ENCODE results near the gene CLBA1. TPM values are rescaled to one million over a fixed set of nuclear protein-coding genes. Genes with fewer than 3 reads are reported as not detected.
"Not testable (repeated sequence)": the region's sequence is repeated elsewhere in the genome, so short reads cannot be mapped to it uniquely, and the experiment has no call there.

Gene CLBA1
- total and polyA plus RNA-seq, 8 donors = 4.7 to 32.5 (median 7.2) TPM

DNA sequence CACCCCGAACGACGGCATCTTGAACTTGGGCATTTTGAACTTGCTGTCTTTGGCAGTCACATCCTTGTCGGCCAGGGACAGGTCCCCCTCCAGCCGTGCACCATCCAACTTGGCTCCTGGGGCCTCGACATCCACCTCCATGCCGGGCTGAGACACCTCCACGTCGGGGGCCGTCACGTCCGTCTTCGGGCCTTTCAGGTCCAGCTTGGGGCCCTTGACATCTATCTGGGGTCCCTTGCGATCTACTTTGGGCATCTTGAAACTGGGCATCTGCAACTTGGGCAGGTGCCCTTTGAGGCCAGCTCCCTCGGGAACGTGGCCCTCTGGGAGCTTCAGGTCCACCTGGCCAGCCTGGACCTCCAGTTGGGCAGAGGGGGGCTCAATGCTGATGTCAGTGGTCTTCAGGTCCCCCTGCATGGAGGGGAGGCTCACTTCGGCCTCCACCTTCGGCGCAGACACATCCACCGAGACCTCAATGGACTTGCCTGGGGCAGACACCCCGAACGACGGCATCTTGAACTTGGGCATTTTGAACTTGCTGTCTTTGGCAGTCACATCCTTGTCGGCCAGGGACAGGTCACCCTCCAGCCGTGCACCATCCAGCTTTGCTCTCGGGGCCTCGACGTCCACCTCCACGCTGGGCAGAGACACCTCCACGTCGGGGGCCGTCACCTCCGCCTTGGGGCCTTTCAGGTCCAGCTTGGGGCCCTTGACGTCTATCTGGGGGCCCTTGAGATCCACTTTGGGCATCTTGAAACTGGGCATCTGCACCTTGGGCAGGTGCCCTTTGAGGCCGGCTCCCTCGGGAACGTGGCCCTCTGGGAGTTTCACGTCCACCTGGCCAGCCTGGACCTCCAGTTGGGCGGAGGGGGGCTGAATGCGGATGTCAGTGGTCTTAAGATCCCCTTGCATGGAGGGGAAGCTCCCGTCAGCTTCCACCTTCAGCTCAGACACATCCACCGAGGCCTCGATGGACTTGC lies 39.3 kb upstream of the CLBA1 start:
- H3K27ac ChIP-seq; H3K9me3 ChIP-seq; H3K36me3 ChIP-seq; H3K4me1 ChIP-seq; H3K27me3 ChIP-seq; FAIRE-seq; ATAC-seq; H3K4me3 ChIP-seq; intact Hi-C loops (cut with DNase I): not testable (repeated sequence)
- peak in 2 of 6 donors; percentile 8 to 40 for DNase-seq
- 84 to 90% methylated on average over 39 to 42 of the region's 43 CpGs for WGBS, 2 donors

DNA sequence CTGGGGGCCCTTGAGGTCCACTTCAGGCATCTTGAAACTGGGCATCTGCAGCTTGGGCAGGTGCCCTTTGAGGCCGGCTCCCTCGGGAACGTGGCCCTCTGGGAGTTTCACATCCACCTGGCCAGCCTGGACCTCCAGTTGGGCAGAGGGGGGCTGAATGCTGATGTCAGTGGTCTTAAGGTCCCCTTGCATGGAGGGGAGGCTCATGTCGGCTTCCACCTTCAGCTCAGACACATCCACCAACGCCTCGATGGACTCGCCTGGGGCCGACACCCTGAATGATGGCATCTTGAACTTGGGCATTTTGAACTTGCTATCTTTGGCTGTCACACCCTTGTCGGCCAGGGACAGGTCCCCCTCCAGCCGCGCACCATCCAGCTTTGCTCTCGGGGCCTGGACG lies 38.4 kb upstream of the CLBA1 start:
- ATAC-seq = not testable (repeated sequence)

DNA sequence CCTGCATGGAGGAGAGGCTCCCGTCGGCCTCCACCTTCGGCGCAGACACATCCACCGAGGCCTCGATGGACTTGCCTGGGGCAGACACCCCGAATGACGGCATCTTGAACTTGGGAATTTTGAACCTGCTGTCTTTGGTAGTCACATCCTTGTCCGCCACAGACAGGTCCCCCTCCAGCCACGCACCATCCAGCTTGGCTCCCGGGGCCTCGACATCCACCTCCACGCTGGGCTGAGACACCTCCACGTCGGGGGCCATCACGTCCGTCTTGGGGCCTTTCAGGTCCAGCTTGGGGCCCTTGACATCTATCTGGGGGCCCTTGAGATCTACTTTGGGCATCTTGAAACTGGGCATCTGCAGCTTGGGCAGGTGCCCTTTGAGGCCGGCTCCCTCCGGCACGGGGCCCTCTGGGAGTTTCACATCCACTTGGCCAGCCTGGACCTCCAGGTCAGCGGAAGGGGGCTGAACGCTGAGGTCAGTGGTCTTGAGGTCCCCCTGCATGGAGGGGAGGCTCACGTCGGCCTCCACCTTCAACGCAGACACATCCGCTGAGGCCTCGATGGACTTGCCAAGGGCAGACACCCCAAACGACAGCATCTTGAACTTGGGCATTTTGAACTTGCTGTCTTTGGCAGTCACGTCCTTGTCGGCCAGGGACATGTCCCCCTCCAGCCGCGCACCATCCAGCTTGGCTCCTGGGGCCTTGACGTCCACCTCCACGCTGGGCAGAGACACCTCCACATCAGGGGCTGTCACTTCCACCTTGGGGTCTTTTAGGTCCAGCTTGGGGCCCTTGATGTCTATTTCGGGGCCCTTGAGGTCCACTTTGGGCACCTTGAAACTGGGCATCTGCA lies 37.5 kb upstream of the CLBA1 start:
- H3K4me1 ChIP-seq; intact Hi-C loops (cut with DNase I); H3K27me3 ChIP-seq; FAIRE-seq; H3K9me3 ChIP-seq; H3K36me3 ChIP-seq; ATAC-seq; H3K4me3 ChIP-seq; H3K27ac ChIP-seq: not testable (repeated sequence)
- 88 to 90% methylated on average over 34 to 35 of the region's 35 CpGs for WGBS, 2 donors
- peak in 2 of 6 donors; percentile 6 to 46 for DNase-seq

More for the DNA sequence above, 38.4 kb upstream of the CLBA1 start:
- H3K9me3 ChIP-seq; FAIRE-seq; H3K4me3 ChIP-seq; intact Hi-C loops (cut with DNase I); H3K4me1 ChIP-seq; H3K27ac ChIP-seq; H3K36me3 ChIP-seq; H3K27me3 ChIP-seq: not testable (repeated sequence)
- peak in 1 of 6 donors; percentile 40 for DNase-seq
- 84 to 89% methylated on average over 13 of the region's 13 CpGs for WGBS, 2 donors

DNA sequence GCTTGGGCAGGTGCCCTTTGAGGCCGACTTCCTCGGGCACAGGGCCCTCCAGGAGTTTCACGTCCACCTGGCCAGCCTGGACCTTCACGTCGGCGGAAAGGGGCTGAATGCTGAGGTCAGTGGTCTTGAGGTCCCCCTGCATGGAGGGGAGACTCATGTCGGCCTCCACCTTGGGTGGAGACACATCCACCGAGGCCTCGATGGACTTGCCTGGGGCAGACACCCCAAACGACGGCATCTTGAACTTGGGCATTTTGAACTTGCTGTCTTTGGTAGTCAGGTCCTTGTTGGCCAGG lies 36.9 kb upstream of the CLBA1 start:
- ATAC-seq (no peak), FAIRE-seq (no peak), DNase-seq (no peak)
- 74 to 94% methylated on average over 8 to 9 of the region's 11 CpGs for WGBS, 2 donors
- Histone ChIP-seq H3K9me3 (no peaks in the 10 kb centered on the region), H3K4me3 (no peak overlapping the region), H3K27me3 (no peaks in the 10 kb centered on the region), H3K36me3 (no peaks in the 10 kb centered on the region), H3K27ac (no peak overlapping the region), H3K4me1 (no peaks in the 10 kb centered on the region)
- TF ChIP-seq, protein P1, sequence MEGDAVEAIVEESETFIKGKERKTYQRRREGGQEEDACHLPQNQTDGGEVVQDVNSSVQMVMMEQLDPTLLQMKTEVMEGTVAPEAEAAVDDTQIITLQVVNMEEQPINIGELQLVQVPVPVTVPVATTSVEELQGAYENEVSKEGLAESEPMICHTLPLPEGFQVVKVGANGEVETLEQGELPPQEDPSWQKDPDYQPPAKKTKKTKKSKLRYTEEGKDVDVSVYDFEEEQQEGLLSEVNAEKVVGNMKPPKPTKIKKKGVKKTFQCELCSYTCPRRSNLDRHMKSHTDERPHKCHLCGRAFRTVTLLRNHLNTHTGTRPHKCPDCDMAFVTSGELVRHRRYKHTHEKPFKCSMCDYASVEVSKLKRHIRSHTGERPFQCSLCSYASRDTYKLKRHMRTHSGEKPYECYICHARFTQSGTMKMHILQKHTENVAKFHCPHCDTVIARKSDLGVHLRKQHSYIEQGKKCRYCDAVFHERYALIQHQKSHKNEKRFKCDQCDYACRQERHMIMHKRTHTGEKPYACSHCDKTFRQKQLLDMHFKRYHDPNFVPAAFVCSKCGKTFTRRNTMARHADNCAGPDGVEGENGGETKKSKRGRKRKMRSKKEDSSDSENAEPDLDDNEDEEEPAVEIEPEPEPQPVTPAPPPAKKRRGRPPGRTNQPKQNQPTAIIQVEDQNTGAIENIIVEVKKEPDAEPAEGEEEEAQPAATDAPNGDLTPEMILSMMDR (IDR thresholded peaks at IDR 0.05) = no peak
- intact Hi-C loops (cut with DNase I) = no loop called here

DNA sequence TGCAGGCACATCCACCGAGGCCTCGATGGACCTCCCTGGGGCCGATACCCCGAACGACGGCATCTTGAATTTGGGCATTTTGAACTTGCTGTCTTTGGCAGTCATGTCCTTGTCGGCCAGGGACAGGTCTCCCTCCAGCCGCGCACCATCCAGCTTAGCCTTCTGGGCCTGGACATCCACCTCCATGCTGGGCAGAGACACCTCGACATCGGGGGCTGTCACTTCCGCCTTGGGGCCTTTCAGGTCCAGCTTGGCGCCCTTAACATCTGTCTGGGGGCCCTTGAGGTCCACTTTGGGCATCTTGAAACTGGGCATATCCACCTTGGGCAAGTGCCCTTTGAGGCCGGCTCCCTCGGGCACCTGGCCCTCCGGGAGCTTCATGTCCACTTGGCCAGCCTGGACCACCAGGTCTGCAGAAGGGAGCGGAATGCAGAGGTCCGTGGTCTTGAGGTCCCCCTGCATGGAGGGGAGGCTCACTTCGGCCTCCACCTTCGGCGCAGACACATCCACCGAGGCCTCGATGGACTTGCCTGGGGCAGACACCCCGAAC lies 36.1 kb upstream of the CLBA1 start:
- intact Hi-C loops (cut with DNase I); FAIRE-seq; H3K4me1 ChIP-seq; H3K36me3 ChIP-seq; H3K4me3 ChIP-seq; H3K27me3 ChIP-seq; ATAC-seq; H3K9me3 ChIP-seq; H3K27ac ChIP-seq: not testable (repeated sequence)
- WGBS, 2 donors = 89 to 92% methylated on average over 18 to 24 of the region's 24 CpGs
- peak in 1 of 6 donors; percentile 17 for DNase-seq

DNA sequence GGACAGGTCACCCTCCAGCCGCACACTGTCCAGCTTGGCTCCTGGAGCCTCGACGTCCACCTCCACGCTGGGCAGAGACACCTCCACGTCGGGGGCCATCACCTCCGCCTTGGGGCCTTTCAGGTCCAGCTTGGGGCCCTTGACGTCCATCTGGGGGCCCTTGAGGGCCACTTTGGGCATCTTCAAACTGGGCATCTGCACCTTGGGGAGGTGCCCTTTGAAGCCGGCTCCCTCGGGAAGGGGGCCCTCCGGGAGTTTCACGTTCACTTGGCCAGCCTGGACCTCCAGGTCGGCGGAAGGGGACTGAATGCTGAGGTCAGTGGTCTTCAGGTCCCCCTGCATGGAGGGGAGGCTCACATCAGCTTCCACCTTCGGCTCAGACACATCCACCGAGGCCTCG lies 35.6 kb upstream of the CLBA1 start:
- TF ChIP-seq, protein P1 (IDR thresholded peaks at IDR 0.05) = no peak
- DNase-seq (peak in 1 of 6 donors; percentile 7), ATAC-seq (no peak), FAIRE-seq (no peak)
- no peaks in the 10 kb centered on the region for H3K4me1 ChIP-seq
- H3K4me3 ChIP-seq = no peak overlapping the region
- H3K9me3 ChIP-seq = no peaks in the 10 kb centered on the region
- no peaks in the 10 kb centered on the region for H3K36me3 ChIP-seq
- H3K27ac ChIP-seq = no peak overlapping the region
- WGBS, 2 donors = 81 to 92% methylated on average over 15 to 17 of the region's 17 CpGs
- no peaks in the 10 kb centered on the region for H3K27me3 ChIP-seq
- intact Hi-C loops (cut with DNase I) = no loop called here

DNA sequence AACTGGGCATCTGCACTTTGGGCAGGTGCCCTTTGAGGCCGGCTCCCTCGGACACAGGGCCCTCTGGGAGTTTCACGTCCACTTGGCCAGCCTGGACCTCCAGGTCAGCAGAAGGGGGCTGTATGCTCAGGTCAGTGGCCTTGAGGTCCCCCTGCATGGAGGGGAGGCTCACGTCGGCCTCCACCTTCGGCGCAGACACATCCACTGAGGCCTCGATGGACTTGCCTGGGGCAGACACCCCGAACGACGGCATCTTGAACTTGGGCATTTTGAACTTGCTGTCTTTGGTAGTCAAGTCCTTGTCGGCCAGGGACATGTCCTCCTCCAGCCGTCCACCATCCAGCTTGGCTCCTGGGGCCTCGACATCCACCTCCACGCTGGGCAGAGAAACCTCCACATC lies 34.9 kb upstream of the CLBA1 start:
- FAIRE-seq; H3K4me1 ChIP-seq; H3K9me3 ChIP-seq; H3K36me3 ChIP-seq; H3K4me3 ChIP-seq; ATAC-seq; intact Hi-C loops (cut with DNase I); H3K27ac ChIP-seq; H3K27me3 ChIP-seq: not testable (repeated sequence)
- 80 to 90% methylated on average over 7 to 11 of the region's 15 CpGs for WGBS, 2 donors
- DNase-seq = peak in 1 of 6 donors; percentile 7

DNA sequence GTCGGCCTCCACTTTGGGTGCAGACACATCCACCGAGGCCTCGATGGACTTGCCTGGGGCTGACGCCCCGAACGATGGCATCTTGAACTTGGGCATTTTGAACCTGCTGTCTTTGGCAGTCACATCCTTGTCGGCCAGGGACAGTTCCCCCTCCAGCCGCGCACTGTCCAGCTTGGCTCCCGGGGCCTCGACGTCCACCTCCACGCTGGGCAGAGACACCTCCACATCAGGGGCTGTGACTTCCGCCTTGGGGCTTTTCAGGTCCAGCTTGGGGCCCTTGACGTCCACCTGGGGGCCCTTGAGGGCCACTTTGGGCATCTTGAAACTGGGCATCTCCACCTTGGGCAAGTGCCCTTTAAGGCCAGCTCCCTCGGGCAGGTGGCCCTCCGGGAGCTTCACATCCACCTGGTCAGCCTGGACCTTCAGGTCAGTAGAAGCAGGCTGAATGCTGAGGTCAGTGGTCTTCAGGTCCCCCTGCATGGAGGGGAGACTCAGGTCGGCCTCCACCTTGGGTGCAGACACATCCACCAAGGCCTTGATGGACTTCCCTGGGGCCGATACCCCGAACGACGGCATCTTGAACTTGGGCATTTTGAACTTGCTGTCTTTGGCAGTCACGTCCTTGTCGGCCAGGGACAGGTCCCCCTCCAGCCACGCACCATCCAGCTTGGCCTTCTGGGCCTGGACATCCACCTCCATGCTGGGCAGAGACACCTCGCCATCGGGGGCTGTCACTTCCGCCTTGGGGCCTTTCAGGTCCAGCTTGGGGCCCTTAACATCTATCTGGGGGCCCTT lies 33.5 kb upstream of the CLBA1 start:
- WGBS, 2 donors = 75 to 82% methylated on average over 27 to 28 of the region's 28 CpGs
- ATAC-seq; intact Hi-C loops (cut with DNase I): not testable (repeated sequence)

More for the DNA sequence above, 33.5 kb upstream of the CLBA1 start:
- H3K27me3 ChIP-seq, FAIRE-seq, H3K9me3 ChIP-seq, H3K36me3 ChIP-seq, H3K4me3 ChIP-seq, H3K27ac ChIP-seq, H3K4me1 ChIP-seq: not testable (repeated sequence)
- DNase-seq = peak in 3 of 6 donors; percentile 17 to 46 (median 43)

Data from pancreas (tissue), 10 donors.